Fibroblast of peridontal ligament (primary cell): Measurements from ENCODE around the gene HNMT.
"Not testable (repeated sequence)": the region's sequence is repeated elsewhere in the genome, so short reads cannot be mapped to it uniquely, and the experiment has no call there.

Experiments
- DNase-seq: peaks from one replicate; pipeline ENCODE4 v3.0.0-alpha.2; 2010; ENCODE audit errors: extremely low read depth

The HNMT gene

DNA sequence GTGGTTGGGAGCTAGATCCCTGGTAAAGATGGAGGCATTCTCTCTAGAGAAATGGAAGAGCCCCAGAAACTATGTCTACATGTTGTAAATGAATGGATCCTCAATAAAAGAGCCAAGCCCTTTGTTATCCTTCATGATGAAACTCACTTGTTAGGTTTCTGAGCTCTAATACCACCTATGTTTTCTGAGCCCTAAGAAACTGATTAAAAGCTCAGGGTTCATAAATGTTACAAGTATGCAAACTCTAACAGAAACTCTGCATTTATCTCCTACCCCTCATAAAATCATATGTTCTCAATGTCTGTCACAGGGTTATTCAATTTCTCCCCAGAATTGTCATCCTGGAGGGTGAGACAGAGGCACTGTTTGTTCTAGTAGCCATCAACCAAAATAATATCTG, 18.0 kb upstream of the HNMT start:
- DNase-seq: no peak

DNA sequence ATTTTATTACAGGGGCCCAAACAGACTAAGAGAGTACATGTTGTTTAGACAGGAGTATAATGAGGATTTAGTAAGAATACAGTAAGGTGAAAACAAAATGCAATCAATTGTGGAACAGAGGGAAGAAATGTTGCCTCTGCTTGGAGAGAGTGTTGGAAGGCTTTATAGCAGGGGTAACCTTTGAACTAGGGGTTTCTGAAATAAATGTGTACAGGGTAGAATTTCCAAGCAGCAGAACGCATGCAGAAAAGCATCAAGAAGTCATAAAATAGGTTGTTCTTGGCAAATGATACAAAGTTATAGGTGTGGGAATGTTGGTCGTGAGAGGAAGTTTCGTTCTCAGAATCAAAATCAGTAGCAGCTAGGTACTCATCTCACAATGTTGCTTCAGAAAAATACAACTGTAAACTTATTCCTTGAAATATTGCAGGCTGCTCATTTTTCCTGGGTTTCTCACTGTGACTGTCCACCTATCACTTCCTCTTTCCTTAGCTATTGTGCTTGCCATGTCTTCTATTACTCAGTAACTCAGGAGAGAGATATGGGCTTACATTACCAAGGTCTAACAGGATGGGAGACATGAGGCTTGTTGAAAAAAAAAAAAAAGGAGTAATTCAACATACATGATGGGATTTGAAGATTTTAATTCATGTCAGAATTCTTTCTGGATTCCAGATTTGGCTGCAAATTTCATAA, 17.1 kb upstream of the HNMT start:
- DNase-seq: no peak

DNA sequence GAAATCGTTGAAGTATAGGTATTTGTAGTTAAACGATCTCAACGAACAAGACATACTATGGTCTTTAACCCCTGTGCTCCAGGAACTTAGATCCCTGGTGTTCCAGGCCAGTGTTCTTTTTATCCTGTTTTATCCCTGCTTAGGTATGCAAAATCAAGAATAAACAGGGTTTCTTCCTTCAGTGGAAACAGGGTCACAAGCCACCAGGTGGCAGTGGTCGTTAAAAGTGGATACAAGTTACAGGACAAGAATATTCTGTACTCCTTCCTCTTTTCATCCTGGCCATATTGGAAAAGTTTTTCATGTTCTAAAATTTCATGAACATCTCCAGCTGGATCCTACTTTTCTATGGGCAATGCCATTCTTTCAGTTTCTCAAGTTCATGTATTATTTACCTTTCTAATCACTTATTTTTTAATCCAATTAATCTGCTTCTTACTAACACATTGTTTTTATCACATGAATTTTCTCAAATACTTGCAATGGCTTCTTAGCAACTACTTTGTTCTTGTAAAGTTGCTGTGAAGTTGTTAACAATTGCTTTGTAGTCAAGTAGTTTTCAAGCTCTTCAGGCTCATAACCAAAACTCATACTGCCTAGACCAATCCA, 16.4 kb upstream of the HNMT start:
- peak; percentile 86 for DNase-seq

DNA sequence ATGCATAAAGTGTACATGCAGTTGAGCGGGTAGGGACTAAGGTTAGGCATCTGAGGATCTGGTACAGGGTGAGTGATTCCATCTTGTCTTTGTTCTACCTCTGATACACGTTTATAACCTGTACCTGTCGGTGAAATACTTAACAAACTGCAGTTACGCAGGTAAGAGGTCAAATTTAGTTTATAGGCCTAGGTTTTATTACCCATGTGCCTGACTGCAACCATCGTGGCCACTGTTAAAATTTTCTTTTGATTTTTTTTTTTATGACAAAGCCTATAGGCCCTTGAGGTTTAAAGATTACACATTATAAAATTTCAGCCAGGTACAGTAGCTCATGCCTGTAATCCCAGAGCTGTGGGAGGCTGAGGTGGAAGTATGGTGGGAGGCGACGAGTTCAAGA, 15.4 kb upstream of the HNMT start:
- no peak for DNase-seq

DNA sequence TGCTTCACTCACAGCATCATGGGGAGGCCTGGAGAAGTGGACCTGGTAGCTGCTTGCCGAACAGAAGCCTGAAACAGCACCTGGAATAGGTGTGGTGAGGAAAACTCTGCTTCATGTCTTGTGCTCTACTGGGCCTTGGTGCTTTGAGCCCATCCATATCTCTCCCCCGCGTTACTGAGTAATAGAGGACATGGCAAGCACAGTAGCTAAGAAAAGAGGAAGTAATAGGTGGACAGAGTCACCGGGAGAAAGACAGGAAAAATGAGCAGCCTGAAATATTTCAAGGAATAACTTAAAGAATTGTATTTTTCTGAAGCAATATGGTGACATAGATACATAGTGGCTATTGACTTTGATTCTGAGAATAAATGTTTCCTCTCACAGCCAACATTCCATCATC, 14.0 kb upstream of the HNMT start:
- DNase-seq: no peak

DNA sequence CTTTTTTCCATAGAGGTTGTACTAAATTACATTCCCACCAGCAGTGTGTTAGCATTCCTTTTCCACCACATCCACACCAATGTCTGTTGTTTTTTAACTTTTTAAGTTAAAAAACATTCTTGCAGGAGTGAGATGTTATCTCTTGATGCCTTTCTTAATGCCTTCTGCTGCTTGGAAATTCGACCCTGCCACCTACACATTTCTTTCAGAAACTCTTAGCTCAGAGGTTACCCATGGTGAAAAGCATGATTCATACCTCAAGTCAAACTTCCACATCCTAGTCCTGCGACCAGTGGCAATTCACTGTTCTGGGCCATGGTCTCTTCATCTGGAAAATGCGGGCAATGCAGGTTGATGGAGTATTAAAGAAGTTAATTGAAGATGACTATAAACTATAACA, 12.7 kb upstream of the HNMT start:
- DNase-seq: no peak

DNA sequence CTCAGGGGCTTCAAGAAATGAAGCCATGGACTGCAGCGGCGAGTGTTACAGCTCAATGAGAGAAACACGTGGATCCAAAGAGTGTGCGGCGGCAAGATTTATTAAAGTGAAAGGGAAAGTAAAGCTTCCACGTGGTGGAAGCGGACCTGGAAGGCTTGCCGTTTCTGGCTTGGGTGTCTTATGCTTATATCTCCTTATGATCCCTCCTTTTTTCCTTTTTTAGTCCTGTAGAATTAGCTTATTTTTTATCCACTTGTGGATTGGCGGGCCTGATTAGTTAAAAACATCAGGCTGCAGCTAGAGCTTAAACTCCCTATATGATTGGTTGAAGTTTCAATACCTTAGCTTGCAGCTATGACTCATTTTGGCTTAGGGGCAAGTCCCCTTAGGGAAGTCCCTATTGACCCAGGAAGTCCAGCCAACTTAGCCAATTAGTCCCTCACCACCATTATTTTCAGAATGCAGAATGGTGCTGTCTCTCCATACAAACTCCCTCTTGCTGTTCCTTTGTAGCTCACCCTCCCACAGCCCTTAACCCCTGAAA, 11.6 kb upstream of the HNMT start:
- no peak for DNase-seq

DNA sequence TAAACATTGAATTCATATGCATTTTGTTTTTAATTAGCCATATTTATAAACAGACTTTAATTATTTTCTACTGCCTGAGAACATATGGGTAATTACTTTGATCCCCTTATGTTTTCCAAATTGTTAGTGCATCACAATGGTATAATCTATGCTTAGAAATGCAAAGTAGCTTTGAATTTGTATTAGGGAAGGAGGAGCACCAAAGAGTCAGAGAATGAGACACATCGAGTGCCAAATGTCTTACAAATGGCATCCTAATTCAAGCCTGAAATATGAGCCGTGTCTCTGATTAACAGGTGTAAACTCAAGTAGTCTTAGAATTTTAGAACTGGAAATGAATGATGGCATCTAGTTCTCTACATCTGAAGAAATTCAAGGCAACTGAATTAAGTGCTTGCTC, 8.7 kb upstream of the HNMT start:
- DNase-seq: no peak

DNA sequence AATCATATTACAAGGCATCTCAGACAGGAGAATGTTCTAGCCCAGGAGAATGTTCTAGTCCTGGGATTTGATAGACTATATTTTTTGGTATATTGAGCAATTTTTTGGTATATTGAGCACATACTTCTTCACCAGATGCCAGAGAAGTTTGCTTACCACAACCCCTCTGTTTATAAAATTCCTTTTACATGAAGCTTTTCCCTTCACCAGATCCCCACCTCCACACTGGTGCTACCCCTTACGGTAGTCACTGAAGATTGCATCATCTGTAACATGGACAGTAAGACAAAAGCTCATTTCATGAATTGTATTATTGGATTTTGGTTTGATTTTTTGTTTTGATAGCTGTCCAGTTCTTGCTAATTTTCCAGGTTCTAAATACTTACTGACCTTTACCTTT, 7.2 kb upstream of the HNMT start:
- DNase-seq: peak; percentile 93

DNA sequence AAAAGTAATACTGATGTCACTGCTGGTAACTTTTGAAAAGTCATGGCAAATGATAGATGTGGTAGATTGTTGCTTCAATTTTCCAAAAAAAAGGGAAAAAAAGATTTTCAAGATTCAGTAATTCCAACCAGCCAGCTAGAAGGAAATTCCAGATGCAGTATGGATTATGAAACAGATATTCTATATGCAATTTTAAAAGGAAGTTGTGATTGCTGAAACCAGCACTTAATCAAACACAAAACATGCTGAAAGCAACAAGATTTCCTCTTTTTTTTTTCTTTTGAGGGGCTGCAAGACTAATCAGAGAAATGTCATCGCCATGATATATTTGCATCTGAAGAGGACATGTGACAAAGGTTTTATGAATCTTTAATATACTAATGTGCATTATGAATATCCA, 5.1 kb upstream of the HNMT start:
- DNase-seq: no peak

DNA sequence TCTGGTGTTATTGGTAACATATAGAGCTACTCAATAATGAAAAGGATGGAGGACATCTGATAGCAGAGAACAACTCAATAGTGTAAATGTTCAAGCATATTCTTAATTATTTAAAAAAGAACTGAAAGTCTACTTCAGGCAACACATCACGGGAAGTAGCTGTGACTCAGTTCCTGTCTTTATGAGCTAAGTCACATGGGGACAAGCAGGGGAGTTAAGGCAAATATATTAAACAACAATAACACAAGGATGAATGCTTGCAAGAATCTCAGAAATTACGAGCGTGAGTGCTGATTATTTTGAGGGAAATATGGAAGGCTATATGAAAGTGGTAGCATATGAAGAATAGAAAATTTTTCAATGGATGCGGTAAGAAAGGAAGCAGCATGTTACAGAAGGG, 4.0 kb upstream of the HNMT start:
- DNase-seq: no peak

DNA sequence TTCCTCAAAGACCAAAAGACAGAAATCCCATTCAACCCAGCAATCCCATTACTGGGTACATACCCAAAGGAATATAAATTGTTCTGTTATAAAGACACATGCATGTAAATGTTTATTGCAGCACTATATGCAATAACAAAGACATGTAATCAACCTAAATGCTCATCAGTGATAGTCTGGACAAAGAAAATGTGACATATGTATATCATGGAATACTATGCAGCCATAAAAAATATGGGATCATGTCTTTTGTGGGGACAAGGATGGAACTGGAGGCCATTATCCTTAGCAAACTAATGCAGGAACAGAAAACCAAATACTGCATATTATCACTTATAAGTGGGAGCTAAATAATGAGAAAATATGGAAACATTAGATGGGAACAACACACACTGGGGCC, 2.7 kb upstream of the HNMT start:
- no peak for DNase-seq

DNA sequence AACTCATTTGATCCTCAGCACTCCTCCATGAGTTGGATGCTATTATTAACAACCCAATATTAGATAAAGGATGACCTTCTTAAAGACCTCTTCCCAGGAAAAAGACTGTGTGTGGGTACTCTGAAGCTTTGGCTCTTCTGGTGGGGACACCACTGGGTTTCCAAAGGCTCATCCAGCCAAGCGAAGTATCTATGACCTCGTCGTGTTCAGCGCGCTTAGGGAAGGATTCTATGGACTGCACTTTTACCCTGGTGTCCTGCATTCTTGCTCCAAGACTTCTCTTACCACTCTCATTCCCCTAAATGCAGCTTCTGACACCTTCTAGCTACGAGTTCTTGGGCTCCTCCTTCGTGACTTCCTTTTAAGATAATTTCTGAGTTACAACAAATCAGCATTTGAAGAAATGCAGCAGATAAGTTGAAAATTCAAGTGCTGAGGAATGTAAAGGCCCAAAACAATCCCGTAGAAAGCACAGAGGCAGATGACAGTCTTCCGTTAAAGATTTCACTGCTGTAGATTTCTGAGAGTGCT, 673 bp upstream of the HNMT start:
- DNase-seq: no peak

DNA sequence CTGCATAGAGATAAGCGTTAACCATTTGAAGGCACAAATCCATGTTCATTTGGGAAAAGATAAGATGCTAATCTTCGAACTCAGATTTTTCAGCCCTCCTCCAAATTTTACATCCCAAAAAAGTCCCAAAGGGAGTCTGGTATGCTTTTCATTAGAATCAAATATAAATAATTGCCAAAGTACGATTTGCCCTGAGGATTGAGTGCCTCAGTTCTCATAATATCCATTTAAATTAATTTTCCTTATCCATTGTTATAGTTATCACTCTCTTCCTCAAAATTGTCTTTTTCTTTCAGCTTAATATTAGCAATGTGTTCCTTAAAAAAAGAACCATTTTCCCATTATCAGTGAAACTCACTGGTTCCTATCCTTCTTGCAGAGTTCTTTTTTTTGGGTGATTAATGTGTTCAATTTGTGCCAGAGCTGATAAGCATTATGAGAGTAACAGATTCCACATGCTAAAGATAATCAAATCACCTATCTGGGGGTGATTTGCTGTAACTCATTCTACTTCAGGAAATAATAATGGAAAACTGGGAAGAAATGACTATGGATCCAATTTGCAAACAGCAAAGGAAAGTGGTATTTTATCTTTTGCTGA, 686 bp downstream of the HNMT start:
- no peak for DNase-seq

DNA sequence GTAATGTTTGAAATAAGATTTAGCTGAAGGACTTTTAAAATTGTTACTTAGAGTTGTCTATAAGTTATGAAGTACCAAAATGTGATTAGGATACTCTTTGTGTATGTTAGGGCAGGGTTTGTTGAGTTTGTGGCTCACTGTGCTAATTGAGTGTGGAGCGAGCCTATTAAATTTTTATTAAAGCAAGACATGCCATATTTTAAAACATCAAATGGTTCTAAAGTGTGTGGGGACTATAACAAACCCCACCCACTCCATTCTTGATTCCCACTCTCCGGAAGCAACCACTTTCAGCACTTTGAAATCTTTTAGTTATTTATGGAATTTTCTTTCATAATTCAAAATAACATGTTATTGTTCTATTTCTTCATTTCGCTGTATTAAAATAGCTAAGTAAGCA, 1.8 kb downstream of the HNMT start:
- no peak for DNase-seq

DNA sequence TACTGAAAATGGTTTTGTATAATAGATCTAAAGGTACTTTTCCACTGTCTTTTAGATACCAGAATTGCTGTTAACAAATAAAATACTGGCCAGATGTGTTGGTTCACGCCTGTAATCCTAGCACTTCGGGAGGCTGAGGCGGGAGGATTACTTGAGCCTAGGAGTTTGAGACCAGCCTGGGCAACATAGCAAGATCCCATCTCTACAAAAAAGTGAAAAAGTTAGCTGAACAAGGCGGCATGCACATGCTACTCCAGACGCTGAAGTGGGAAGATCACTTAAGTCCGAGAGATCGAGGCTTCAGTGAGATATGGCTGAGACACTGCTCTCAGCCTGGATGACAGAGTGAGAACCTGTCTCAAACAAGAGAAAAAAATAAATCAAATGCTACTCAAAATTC, 2.8 kb downstream of the HNMT start:
- no peak for DNase-seq

DNA sequence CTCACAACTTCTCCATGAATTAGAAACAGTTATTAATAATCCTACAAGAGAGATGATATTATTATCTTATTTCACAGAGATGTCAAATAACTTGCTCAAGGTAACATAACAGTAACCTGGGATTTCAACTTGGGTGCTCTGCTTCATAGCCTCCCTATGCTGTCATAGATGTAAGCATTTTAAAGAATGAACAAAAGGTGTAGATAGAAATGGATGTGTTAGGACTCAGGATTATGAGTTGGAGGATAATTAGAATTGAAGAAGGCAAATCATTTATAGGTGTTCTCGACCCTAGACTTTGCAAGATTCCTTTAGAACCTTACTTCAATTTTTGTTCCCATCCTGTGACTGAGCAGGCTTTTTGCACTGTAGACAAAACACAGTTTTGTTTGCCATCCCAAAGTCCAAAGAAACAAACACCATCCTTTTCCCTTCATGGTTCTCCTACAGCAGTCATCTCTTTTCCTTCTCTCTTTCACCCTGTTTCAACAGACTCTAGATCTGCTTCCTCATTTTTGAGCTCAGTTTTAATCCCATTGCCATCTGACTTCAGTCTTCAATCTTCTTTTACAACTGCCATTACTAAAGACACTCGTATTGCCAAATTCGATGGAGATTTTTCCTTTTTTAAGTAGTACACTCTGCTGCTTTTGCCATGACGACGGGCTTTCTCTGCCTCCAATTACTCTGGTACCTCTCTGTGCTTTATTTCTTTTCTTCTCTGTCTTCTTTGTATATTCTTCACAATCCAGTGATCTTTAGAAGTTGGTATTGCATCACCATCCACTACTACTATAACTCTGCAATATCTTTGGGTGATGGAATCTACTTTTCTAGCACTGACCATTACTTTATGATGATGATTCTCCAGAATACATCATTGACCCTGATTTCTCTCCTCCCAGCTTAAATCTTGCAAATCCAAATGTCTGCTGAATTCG, 4.5 kb downstream of the HNMT start:
- DNase-seq: no peak

DNA sequence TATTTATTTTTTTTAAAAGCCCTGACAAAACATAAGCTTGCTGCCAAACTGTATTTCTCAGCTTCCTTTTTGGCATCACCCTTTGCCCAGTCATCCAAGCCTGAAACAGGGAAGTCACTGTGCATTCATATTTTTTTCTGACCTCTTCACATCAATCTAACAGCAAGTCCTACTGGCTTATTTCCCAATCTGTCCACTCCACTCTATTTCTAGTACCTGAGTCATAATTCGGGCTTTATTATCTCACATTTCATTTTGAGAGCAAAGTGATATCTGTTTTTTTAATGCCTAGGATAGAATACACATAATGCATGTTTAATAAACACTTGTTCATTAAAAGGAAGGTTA, 5.1 kb downstream of the HNMT start:
- DNase-seq: peak; percentile 94

DNA sequence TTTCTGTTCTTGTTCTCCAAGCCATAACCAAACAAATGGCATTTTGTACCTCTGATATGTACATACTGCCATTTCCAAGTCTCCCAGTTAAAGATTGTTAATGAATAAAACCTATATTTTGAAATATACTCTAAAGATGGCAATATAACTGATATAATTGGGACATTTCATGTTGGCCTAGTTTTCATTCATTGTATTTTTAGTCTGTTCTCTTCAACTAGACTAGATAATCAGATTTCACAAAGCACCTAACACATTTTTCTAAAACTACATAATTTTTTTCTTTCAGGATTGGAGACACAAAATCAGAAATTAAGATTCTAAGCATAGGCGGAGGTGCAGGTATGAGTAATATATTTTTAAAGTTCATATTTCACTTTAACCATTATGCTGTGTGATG, 5.6 kb downstream of the HNMT start:
- no peak for DNase-seq

DNA sequence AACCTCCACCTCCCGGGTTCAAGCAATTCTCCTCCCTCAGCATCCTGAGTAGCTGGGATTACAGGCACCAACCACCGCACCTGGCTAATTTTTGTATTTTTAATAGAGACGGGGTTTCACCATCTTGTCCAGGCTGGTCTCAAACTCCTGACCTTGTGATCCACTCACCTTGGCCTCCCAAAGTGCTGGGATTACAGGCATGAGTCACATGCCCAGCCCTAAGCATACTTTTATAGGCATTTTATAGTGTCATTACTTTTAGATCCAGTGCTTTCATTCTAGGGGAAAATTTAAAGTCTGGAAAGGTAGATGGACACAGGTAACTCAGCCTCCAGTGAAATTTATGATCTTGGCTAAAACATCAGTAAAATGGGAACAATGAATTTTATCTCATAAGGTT, 7.0 kb downstream of the HNMT start:
- not testable (repeated sequence) for DNase-seq

DNA sequence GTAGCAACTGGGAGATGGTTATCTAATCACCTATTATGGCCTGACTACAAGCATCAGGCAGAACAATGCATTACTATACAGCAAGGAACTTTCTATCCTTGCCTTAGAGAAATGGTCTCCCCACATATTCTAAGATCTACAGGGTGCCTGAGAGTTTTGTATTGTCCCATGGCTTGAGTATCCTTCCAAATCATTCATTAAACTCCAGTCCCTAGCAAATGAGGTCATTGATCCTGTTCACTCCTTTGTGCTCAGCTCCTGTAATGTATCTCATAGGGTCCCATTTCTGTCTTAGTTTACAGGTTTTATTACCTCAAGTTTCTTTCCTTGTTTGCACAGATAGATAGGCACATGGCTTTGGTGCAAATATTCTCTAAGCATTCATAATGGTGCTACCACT, 9.0 kb downstream of the HNMT start:
- no peak for DNase-seq
